ENCODE data around the gene INPP5J. TPM values are rescaled to one million over a fixed set of nuclear protein-coding genes. Genes with fewer than 3 reads are reported as not detected.

The INPP5J gene
- total RNA-seq, 1 donor from 2014 or later = 4.8 TPM

- no peak for DNase-seq (ENCODE audit: low spot score)
Observed at GRCh38 chr22:31124290-31124689, 1.5 kb downstream of the INPP5J start.

- DNase-seq (ENCODE audit: low spot score) = no peak
Observed at GRCh38 chr22:31124811-31125465, 2.2 kb downstream of the INPP5J start.

GRCh38 chr22:31125521-31126117, 2.9 kb downstream of the INPP5J start:
- no peak for DNase-seq (ENCODE audit: low spot score)

- DNase-seq (ENCODE audit: low spot score) = no peak
Observed at GRCh38 chr22:31126128-31126868, 3.5 kb downstream of the INPP5J start.

GRCh38 chr22:31126869-31127175, 4.1 kb downstream of the INPP5J start:
- DNase-seq (ENCODE audit: low spot score) = no peak

- no peak for DNase-seq (ENCODE audit: low spot score)
Observed at GRCh38 chr22:31127181-31127772, 4.5 kb downstream of the INPP5J start.

GRCh38 chr22:31128156-31128555, 5.4 kb downstream of the INPP5J start:
- no peak for DNase-seq (ENCODE audit: low spot score)

GRCh38 chr22:31130873-31131272, 8.1 kb downstream of the INPP5J start:
- no peak for DNase-seq (ENCODE audit: low spot score)

GRCh38 chr22:31133911-31134310, 11.1 kb downstream of the INPP5J start:
- DNase-seq (ENCODE audit: low spot score) = no peak

GRCh38 chr22:31134688-31135087, 11.9 kb downstream of the INPP5J start:
- DNase-seq (ENCODE audit: low spot score) = no peak

GRCh38 chr22:31135706-31136105, 12.9 kb downstream of the INPP5J start:
- no peak for DNase-seq (ENCODE audit: low spot score)

GRCh38 chr22:31136155-31136554, 13.4 kb downstream of the INPP5J start:
- DNase-seq (ENCODE audit: low spot score) = no peak

- DNase-seq (ENCODE audit: low spot score) = no peak
Observed at GRCh38 chr22:31136711-31137110, 13.9 kb downstream of the INPP5J start.

GRCh38 chr22:31137721-31138120, 15.0 kb downstream of the INPP5J start:
- no peak for DNase-seq (ENCODE audit: low spot score)

GRCh38 chr22:31138126-31138525, 15.4 kb downstream of the INPP5J start:
- no peak for DNase-seq (ENCODE audit: low spot score)

- DNase-seq (ENCODE audit: low spot score) = no peak
Observed at GRCh38 chr22:31139066-31139465, 16.3 kb downstream of the INPP5J start.

- no peak for DNase-seq (ENCODE audit: low spot score)
Observed at GRCh38 chr22:31139866-31140716, 17.3 kb downstream of the INPP5J start, which contains the start of gene PLA2G3. PLA2G3 (minus strand) TSS chr22:31140508; CDS start chr22:31140354, 154 bp downstream.

GRCh38 chr22:31140746-31141145, 18.0 kb downstream of the INPP5J start:
- DNase-seq (ENCODE audit: low spot score) = no peak

- DNase-seq (ENCODE audit: low spot score) = no peak
Observed at GRCh38 chr22:31141551-31141950, 18.8 kb downstream of the INPP5J start.

GRCh38 chr22:31142285-31142684, 19.5 kb downstream of the INPP5J start:
- DNase-seq (ENCODE audit: low spot score) = no peak

GRCh38 chr22:31143038-31143437, 20.3 kb downstream of the INPP5J start:
- no peak for DNase-seq (ENCODE audit: low spot score)

- DNase-seq (ENCODE audit: low spot score) = no peak
Observed at GRCh38 chr22:31143537-31143936, 20.8 kb downstream of the INPP5J start.

Measured in ureter (tissue), 1 donor.